ENCODE results near the gene UPK3BL2.
"Not testable (repeated sequence)": the region's sequence is repeated elsewhere in the genome, so short reads cannot be mapped to it uniquely, and the experiment has no call there.

UPK3BL2 gene

DNA sequence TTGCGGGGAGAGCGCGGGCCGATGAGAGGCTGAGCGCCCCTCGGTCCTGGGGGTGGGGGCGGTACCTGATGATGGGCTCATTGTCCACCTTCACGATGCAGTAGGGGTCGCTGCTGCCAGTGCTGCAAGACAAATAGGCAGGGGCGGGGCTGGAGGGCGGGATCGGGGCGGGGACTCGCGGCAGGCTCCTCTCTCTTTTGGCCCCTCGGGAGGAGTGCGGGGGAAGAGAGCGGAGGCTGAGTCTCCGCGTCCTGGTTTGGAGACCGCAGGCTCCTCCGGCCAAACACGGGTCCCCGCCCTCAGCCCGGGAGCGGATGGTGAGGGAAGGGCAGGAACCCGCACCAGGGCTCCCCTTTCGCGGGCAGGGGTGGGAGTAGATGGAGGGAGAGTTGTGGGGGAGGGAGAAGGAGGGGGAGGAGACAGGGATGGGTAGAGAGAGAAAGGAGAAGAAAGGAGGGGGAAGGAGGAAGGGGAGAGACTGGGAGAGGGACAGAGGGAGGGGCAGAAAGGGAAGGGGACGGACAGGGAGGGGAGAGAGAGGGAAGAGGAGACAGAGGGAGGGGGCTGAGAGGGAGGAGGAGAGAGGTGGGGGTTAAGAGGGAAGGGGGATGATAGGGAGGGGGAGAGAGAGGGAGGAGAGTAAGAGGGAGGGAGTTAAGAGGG, 31.5 kb downstream of the UPK3BL2 start:
- H3K4me1 Mint-ChIP-seq, H3K4me3 Mint-ChIP-seq: not testable (repeated sequence)

DNA sequence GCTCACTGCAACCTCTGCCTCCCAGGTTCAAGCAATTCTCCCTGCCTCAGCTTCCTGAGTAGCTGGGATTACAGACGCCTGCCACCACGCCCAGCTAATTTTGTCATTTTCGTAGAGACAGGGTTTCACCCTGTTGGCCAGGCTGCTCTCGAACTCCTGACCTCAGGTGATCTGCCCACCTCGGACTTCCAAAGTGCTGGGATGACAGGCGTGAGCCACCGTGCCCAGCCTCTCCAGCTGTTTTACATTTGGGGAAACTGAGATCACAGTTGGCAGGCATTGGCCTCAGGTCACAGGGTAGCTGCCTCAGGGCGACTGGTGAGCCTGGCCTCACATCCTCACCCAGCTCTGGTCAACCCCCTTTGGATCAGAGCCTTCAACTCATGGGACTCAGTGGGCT, 32.9 kb downstream of the UPK3BL2 start:
- H3K36me3 Mint-ChIP-seq, H3K9me3 Mint-ChIP-seq, H3K4me3 Mint-ChIP-seq, H3K27ac Mint-ChIP-seq, H3K4me1 Mint-ChIP-seq, H3K27me3 Mint-ChIP-seq: not testable (repeated sequence)

More for the DNA sequence above, 31.5 kb downstream of the UPK3BL2 start:
- not testable (repeated sequence) for H3K27ac Mint-ChIP-seq, H3K27me3 Mint-ChIP-seq, H3K36me3 Mint-ChIP-seq, H3K9me3 Mint-ChIP-seq

DNA sequence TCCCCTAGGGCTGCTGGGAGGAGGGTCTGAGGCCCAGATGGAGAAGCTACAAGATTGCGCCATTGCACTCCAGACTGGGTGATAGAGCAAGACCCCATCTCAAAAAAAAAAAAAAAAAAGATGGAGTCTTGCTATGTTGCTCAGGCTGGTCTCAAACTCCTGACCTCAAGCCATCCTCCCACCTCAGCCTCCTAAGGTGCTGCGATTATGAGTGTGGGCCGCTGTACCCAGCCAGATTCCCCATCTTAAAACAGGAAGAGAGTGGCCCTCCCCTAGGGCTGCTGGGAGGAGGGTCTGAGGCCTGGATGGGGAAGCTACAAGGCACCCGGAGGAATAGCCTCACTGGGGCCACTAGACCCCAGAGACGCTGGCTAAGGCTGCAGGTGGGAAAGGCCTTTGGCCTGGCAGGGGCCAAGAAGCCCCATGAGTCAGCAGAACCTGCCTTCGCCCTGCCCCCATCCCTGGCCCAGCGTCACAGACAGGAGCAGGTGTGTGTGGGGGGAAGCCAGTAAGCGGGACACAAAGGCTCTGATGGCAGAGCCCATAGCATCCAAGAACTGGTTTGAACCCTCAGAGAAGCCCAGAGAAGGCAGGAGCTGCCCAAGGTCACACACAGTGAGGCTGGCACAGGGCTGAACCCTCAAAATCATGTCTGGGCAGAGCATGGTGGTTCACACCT, 35.9 kb downstream of the UPK3BL2 start:
- not testable (repeated sequence) for H3K36me3 Mint-ChIP-seq, H3K4me1 Mint-ChIP-seq

DNA sequence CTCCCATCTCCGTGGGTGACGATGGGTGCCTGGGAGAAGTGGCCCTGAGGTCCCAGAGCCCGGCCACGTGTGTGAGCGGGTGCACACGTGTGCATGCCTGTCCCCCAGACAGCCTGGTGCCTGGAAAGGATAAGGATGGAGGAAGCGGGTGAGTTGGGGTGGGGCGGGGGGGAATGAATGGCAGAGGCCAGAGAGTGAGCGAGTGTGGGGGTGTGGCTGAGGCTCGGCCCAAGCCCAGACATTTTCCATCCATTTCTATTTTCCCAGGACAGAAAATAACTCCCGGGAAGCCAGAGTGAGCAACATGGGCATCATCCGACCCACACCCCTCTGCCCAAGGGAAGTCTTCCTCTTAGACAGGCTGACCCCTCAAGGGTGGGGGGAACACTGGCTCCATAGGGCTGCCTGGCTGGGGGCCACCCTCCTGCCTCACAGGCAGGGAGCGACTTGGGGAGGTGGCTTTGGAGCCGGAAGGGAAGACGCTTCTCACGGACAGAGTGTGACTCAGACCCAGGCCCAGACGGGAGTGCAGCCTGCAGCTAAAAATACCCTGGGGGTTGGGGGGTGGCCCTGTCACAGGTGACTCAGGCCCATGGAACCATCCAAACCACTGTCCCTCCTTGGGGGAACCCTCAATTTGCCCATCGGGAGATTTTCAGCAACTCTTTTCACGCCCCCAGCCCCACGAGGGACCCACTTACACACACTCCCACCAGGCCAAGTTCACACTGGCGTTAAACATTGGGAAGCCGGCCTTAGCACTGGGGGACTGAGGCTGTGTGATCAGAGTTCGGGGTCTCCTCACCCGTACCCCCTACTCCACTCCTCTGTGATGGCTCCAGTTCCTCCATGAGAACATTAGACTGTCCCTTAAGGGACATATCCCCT, 38.0 kb downstream of the UPK3BL2 start:
- H3K9me3 Mint-ChIP-seq, H3K27ac Mint-ChIP-seq: not testable (repeated sequence)

More for the DNA sequence above, 35.9 kb downstream of the UPK3BL2 start:
- not testable (repeated sequence) for H3K9me3 Mint-ChIP-seq, H3K4me3 Mint-ChIP-seq, H3K27ac Mint-ChIP-seq, H3K27me3 Mint-ChIP-seq

DNA sequence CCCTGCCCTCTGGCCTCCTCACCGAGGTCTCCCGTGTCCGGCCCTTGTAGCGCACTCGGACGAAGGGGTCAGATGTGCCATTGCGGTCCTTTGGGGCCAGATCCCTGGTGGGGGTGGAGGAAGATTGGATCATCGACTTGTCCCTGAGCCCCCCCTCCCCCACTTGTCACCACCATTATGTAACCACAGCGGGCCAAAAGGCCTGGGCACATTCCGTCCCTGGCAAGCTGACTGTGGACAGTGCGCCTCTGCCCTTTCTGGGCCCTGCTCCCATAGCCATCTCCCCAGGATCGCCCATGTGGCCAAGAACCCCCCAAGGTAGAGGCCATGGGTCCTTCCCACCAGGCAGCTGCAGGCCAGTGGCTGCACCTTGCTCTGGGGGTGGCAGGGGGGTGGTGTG, 40.4 kb downstream of the UPK3BL2 start:
- H3K36me3 Mint-ChIP-seq, H3K9me3 Mint-ChIP-seq, H3K27me3 Mint-ChIP-seq, H3K4me3 Mint-ChIP-seq, H3K27ac Mint-ChIP-seq, H3K4me1 Mint-ChIP-seq: not testable (repeated sequence)

More for the DNA sequence above, 38.0 kb downstream of the UPK3BL2 start:
- not testable (repeated sequence) for H3K4me3 Mint-ChIP-seq, H3K27me3 Mint-ChIP-seq, H3K36me3 Mint-ChIP-seq, H3K4me1 Mint-ChIP-seq

DNA sequence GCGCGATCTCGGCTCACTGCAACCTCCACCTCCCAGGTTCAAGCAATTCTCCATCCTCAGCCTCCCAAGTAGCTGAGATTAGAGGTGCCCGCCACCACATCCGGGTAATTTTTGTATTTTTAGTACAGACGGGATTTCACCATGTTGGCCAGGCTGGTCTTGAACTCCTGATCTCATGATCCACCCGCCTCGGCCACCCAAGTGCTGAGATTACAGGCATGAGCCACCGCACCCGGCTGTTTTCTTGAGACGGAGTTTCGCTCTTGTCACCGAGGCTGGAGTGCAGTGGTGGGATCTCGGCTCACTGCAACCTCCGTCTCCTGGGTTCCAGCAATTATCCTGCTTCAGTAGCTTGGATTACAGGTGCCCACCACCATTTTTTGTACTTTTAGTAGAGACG, 45.2 kb downstream of the UPK3BL2 start:
- not testable (repeated sequence) for H3K4me1 Mint-ChIP-seq, H3K9me3 Mint-ChIP-seq, H3K27me3 Mint-ChIP-seq, H3K4me3 Mint-ChIP-seq, H3K36me3 Mint-ChIP-seq, H3K27ac Mint-ChIP-seq

DNA sequence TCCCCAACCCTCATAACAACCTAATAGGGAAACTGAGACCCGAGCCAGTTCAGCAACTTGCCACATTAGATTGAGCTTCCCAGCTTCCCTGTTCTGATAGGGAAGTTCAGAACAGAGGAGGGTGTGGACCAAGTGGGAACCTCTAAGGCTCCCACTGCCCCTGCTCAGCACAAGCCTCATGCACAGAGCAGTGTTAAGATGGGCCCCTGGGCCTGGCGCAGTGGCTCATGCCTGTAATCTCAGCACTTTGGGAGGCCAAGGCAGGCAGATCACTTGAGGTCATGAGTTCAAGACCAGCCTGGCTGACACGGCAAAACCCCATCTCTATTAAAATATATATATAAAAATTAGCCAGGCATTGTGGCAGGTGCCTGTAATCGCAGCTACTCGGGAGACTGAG, 46.2 kb downstream of the UPK3BL2 start:
- not testable (repeated sequence) for H3K36me3 Mint-ChIP-seq, H3K4me1 Mint-ChIP-seq, H3K27ac Mint-ChIP-seq, H3K4me3 Mint-ChIP-seq, H3K27me3 Mint-ChIP-seq, H3K9me3 Mint-ChIP-seq

DNA sequence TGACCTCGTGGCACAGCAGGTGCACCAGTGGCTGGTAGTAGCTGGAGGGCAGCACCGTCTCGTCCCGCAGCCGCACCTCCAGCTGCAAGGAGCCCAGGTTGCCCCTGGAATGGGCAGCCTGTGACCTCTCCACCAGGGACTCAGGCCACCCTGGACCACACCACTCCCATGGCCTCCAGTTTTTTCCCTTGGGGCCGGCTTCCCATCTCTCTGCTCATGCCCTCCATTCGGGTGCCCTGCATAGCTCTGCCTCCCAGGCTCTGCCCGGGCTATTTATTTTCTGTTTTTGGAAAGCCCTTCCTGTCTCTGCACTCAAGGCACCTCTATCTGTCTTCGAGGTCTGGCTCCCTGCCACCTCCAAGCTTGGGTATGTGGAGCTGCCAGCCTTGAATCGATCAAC, 46.6 kb downstream of the UPK3BL2 start:
- not testable (repeated sequence) for H3K27me3 Mint-ChIP-seq, H3K36me3 Mint-ChIP-seq, H3K4me1 Mint-ChIP-seq, H3K4me3 Mint-ChIP-seq, H3K9me3 Mint-ChIP-seq, H3K27ac Mint-ChIP-seq

DNA sequence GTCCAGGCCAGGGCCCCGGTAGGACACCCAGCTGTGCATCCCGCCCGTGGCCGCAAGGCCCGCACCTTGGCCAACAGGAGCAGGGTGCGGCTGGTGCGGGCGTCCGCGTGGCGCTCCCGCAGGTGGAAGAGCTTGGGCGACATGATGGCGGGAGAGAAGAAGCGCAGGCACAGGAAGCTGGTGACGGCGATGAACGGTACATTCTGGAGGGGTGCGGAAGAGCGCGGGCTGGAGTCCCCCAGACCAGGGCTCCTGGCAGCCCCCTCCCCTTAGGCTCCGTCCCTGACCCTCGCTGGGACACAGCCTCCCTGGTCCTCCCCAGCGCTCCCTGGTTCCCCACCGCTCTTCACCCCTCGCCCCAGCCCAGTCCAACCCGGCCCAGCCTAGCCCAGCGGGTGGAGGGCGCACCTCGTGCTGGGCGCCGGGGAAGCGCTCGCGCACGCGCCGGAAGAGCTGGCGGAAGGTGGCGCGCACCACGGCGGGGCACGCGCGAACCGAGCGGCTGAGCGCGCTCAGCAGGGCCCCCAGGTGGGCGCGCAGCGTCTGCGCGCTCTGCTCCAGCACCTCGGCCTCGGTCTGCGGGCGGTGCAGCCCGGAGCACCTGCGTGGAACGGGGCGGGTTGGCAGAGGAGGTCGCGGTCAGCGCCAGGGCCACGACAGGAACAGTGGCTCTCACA, 48.9 kb downstream of the UPK3BL2 start:
- H3K27ac Mint-ChIP-seq, H3K27me3 Mint-ChIP-seq, H3K4me1 Mint-ChIP-seq, H3K9me3 Mint-ChIP-seq, H3K4me3 Mint-ChIP-seq, H3K36me3 Mint-ChIP-seq: not testable (repeated sequence)

DNA sequence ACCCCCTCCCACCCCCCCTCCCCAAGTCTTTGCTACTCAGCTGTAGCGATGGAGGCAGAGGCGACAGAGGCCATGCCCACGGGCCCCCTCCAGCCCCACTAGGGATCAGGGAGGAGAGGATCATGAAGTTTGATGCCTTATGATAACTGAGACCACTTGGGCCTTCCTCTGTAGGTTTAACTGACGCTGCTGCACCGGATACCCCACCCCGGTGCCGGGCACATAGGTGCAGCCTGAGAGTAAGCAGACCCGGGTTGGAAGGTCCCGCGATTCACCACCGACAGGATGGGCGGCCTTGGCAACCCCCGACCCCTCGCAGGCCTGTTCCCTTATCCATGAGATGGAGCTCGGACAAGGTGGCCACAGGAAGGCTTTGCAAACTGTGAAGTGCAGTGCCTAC, 49.5 kb downstream of the UPK3BL2 start:
- H3K9me3 Mint-ChIP-seq, H3K4me1 Mint-ChIP-seq, H3K4me3 Mint-ChIP-seq, H3K27me3 Mint-ChIP-seq, H3K36me3 Mint-ChIP-seq, H3K27ac Mint-ChIP-seq: not testable (repeated sequence)

DNA sequence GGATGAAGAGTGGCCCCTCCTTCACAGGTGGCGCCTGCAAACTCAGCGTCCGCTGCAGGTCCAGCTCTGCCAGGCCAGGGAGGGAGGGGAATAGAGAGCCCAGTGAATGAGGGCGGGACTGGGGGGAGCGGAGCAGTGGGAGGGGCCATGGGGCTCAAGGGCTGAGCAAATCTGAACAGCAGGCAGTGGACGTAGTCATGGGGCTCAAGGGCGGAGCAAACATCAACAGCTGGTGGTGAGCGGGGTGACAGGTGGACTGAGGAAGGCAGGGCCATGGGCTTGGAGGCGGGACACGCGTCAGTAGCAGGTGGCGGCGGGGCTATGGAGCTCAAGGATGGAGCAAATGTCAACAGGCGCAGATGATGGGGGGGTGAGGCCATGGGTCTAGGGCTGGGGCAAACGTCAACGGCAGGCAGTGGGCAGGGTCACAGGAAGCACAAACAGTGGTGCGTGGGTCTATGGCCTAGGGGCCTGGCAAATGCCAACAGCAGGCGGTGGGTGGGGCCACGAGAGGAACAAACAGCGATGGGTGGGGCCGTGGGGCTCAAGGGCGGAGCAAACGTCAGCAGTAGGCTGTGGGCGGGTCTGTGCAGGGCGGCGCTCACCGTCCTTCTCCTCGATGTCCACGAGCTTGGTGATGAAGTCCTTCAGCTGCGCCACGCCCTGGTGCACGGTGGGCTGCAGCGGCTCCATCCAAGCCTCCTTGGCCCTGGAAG, 50.1 kb downstream of the UPK3BL2 start:
- H3K4me3 Mint-ChIP-seq, H3K27me3 Mint-ChIP-seq, H3K27ac Mint-ChIP-seq, H3K36me3 Mint-ChIP-seq, H3K9me3 Mint-ChIP-seq, H3K4me1 Mint-ChIP-seq: not testable (repeated sequence)

DNA sequence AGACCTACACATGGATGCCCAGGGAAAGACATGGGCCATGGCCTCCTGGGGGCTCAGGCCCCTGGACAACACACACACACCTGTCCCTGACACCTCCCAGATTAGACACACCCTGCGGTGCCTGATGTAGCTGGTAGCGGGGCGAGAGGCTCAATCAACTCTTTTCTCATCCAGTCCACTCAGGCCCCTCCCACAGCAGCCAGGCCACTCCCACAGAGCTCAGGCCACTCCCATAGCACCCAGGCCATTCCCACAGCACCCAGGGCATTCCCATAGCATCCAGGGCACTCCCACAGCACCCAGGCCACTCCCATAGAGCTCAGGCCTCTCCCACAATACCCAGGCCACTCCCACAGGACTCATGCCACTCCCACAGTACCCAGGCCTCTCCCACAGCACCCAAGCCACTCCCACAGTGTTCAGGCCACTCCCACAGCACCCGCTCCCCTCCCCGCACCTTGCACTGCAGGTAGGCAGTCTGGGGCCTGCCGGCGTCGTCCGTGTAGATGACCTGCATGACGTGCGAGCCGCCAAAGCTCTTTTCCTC, 52.9 kb downstream of the UPK3BL2 start:
- H3K4me3 Mint-ChIP-seq, H3K9me3 Mint-ChIP-seq, H3K27me3 Mint-ChIP-seq, H3K27ac Mint-ChIP-seq, H3K36me3 Mint-ChIP-seq, H3K4me1 Mint-ChIP-seq: not testable (repeated sequence)
